Measurements from ENCODE around the gene EMX2. TPM values are rescaled to one million over a fixed set of nuclear protein-coding genes. Genes with fewer than 3 reads are reported as not detected.

EMX2 gene
- total and polyA plus RNA-seq, 4 donors: 1.1 to 1.9 (median 1.1) TPM; not detected in 1

GRCh38 chr10:117590101-117590875 lies 47.7 kb downstream of the EMX2 start:
- Histone ChIP-seq H3K36me3 (ENCODE audit: control insufficient read depth, insufficient read depth, low read length) (no peaks in the 10 kb centered on the region), H3K4me3 (ENCODE audit: low read depth, low read length) (no peak overlapping the region), H3K4me1 (ENCODE audit: control insufficient read depth, insufficient read depth, low read length) (no peaks in the 10 kb centered on the region), H3K9me3 (ENCODE audit: control insufficient read depth, insufficient read depth, low read length) (no peaks in the 10 kb centered on the region), H3K27me3 (ENCODE audit: control insufficient read depth, insufficient read depth, low read length) (no peaks in the 10 kb centered on the region), H3K27ac (ENCODE audit: low read depth, low read length) (no peak overlapping the region)
- 85% methylated on average over 7 of the region's 8 CpGs for WGBS (ENCODE audit: insufficient coverage)
- DNase-seq (ENCODE audit: low read depth in 4 of 6, low spot score in 6 of 6): no peak

GRCh38 chr10:117591043-117591442 lies 48.5 kb downstream of the EMX2 start:
- DNase-seq (ENCODE audit: low read depth in 4 of 6, low spot score in 6 of 6): no peak
- Histone ChIP-seq H3K27ac (ENCODE audit: low read depth, low read length) (no peak overlapping the region), H3K4me1 (ENCODE audit: control insufficient read depth, insufficient read depth, low read length) (no peaks in the 10 kb centered on the region), H3K27me3 (ENCODE audit: control insufficient read depth, insufficient read depth, low read length) (no peaks in the 10 kb centered on the region), H3K4me3 (ENCODE audit: low read depth, low read length) (no peak overlapping the region), H3K36me3 (ENCODE audit: control insufficient read depth, insufficient read depth, low read length) (no peaks in the 10 kb centered on the region), H3K9me3 (ENCODE audit: control insufficient read depth, insufficient read depth, low read length) (no peaks in the 10 kb centered on the region)
- no CpG with 5 or more reads among the region's 4 CpGs for WGBS (ENCODE audit: insufficient coverage)

DNA sequence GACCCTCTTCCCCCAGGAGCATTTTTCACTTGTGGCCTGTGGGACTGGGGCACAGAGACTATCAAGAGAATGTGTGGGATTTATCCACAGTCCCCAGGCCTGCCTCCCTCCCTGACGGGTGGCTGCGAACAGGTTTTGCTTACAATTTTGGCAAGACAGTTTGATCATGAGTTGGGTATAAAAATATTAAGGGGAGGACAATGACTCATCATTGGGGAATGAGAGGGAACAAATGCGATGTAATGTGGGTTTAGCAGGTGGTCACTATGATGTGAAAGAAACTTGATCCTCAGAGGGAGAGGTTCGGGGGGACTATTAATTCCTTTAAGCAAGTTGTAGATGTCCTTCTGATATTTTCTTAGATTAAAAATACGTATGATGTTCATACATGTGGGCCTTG lies 52.2 kb downstream of the EMX2 start:
- H3K27ac ChIP-seq (ENCODE audit: low read depth, low read length): no peak overlapping the region
- H3K9me3 ChIP-seq (ENCODE audit: control insufficient read depth, insufficient read depth, low read length): no peaks in the 10 kb centered on the region
- peaks cover 3% of the 10 kb centered on the region for H3K27me3 ChIP-seq (ENCODE audit: control insufficient read depth, insufficient read depth, low read length)
- no peaks in the 10 kb centered on the region for H3K36me3 ChIP-seq (ENCODE audit: control insufficient read depth, insufficient read depth, low read length)
- H3K4me3 ChIP-seq (ENCODE audit: low read depth, low read length): no peak overlapping the region
- no peak for DNase-seq (ENCODE audit: low read depth in 4 of 6, low spot score in 6 of 6)
- WGBS (ENCODE audit: insufficient coverage): 83% methylated on average over 3 of the region's 5 CpGs
- H3K4me1 ChIP-seq (ENCODE audit: control insufficient read depth, insufficient read depth, low read length): no peaks in the 10 kb centered on the region

GRCh38 chr10:117596706-117597105 lies 54.2 kb downstream of the EMX2 start:
- 71% methylated on average over 5 of the region's 6 CpGs for WGBS (ENCODE audit: insufficient coverage)
- no peak overlapping the region for H3K4me3 ChIP-seq (ENCODE audit: low read depth, low read length)
- no peak for DNase-seq (ENCODE audit: low read depth in 4 of 6, low spot score in 6 of 6)
- H3K4me1 ChIP-seq (ENCODE audit: control insufficient read depth, insufficient read depth, low read length): no peaks in the 10 kb centered on the region
- H3K27ac ChIP-seq (ENCODE audit: low read depth, low read length): no peak overlapping the region
- peaks cover 3% of the 10 kb centered on the region for H3K27me3 ChIP-seq (ENCODE audit: control insufficient read depth, insufficient read depth, low read length)
- H3K36me3 ChIP-seq (ENCODE audit: control insufficient read depth, insufficient read depth, low read length): no peaks in the 10 kb centered on the region
- H3K9me3 ChIP-seq (ENCODE audit: control insufficient read depth, insufficient read depth, low read length): no peaks in the 10 kb centered on the region

- H3K4me1 ChIP-seq (ENCODE audit: control insufficient read depth, insufficient read depth, low read length): no peaks in the 10 kb centered on the region
- peaks cover 3% of the 10 kb centered on the region for H3K27me3 ChIP-seq (ENCODE audit: control insufficient read depth, insufficient read depth, low read length)
- H3K36me3 ChIP-seq (ENCODE audit: control insufficient read depth, insufficient read depth, low read length): no peaks in the 10 kb centered on the region
- no peaks in the 10 kb centered on the region for H3K9me3 ChIP-seq (ENCODE audit: control insufficient read depth, insufficient read depth, low read length)
- DNase-seq (ENCODE audit: low read depth in 4 of 6, low spot score in 6 of 6): no peak
- H3K27ac ChIP-seq (ENCODE audit: low read depth, low read length): no peak overlapping the region
- no peak overlapping the region for H3K4me3 ChIP-seq (ENCODE audit: low read depth, low read length)
These were observed 54.7 kb downstream of the EMX2 start for GRCh38 chr10:117597216-117597615.

Other genes with a start within 250 kb of the EMX2 start
- 10 to 100 TPM; 34.7 to 43.6 TPM for gene PDZD8, start 167.3 kb upstream of the EMX2 start, total RNA-seq
- 10 to 100 TPM; 25.2 to 36.4 TPM for gene PDZD8, start 167.3 kb upstream of the EMX2 start, polyA plus RNA-seq (ENCODE audit: insufficient read length in 2 of 2)

Data from spinal cord (tissue), 10 donors.